KOPT-K1 (cell line): ENCODE results near the gene MAPK8.
"Not testable (repeated sequence)": the region's sequence is repeated elsewhere in the genome, so short reads cannot be mapped to it uniquely, and the experiment has no call there.

ENCODE experiments used
- H3K27ac ChIP-seq: fragments of 200-600 bp; sonication (generic); 2 replicates; pipeline ENCODE4 v1.5.1; 2016; ENCODE audit warnings: antibody characterized with exemption, mild to moderate bottlenecking, low read depth, low read length; ENCODE audit not compliant: poor library complexity, severe bottlenecking
- H3K36me3 ChIP-seq: fragments of 200-600 bp; sonication (generic); 2 replicates; pipeline ENCODE4 v1.5.1; 2017; ENCODE audit warnings: antibody characterized with exemption, mild to moderate bottlenecking, low read length, moderate library complexity; ENCODE audit not compliant: insufficient read depth
- H3K9me3 ChIP-seq: fragments of 200-600 bp; sonication (generic); 2 replicates; pipeline ENCODE4 v1.5.1; 2017; ENCODE audit warnings: antibody characterized with exemption, low read length, mild to moderate bottlenecking; ENCODE audit not compliant: insufficient read depth, poor library complexity, severe bottlenecking

The MAPK8 gene

DNA sequence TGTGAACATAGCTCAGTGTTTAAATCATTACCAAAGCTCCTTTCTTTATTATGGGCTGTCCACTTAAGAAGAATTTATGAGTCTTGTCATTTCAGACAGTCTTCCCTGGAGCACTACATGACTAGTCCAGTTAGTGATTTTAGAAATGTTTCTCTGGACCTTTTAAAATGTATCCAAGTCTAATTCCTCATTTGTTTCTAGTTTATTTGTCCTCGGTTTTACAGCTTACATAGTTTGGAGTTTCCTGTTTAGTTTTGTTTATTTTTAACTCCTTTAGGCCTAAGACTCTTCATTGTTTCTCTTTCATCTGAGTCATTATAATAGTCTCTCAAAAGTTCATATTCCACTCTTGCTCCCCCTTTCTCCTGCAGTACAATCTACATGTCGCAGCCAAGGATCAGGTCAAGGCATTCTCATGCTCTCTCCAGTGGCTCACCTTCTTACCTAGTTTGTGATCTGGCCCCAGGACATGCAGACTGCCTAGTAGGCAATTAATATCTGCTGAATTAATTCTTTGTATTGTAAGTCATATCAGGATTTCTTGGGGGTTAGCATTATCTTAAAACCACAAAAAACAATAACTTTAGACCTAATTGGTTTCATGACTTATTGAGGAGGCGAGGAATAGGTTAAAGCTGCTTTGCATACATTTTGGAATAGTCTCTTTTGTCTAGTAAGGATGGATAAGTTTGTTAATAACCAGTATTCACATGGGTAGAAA is 93.8 kb downstream of the MAPK8 start:
- Histone ChIP-seq H3K9me3 (no peaks in the 10 kb centered on the region), H3K27ac (no peak overlapping the region), H3K36me3 (0 out of 2 replicates have a peak, but pooled peaks cover 8% of the 10 kb centered on the region)

DNA sequence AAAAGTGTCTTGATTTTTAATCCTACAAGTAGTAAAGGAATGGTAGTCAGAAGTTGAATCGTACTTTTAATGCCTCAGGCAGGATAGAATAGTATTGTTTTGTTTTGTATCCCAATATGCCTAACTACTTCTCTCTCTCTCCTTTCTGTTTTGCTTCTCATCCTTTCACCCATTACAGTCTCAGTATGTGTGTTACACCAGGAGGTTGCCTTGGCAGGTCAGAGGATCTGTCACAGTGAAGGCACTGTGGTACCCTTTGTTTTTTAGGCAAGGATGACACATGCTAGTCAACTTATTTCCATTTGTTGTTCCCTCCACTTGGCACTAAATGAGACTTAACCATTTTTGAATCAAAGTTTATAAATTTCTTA is 94.4 kb downstream of the MAPK8 start:
- H3K36me3 ChIP-seq = peaks cover 12% of the 10 kb centered on the region; the same call in 1 of the 2 replicates
- no peaks in the 10 kb centered on the region for H3K9me3 ChIP-seq
- H3K27ac ChIP-seq = no peak overlapping the region

DNA sequence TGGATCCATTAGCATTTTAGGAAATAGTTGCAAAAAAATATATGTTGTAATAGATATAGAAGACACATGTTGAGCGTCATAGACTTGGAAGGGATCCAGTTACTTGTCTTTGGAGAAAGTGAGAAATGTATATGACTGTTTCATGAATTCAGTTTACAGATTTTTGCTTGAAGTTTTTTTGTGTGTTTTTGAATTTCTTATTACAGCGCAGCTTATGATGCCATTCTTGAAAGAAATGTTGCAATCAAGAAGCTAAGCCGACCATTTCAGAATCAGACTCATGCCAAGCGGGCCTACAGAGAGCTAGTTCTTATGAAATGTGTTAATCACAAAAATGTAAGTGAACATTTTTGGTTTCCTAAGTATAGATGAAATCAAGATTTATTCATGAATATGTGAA is 98.2 kb downstream of the MAPK8 start:
- Histone ChIP-seq H3K9me3 (no peaks in the 10 kb centered on the region), H3K27ac (no peak overlapping the region)

DNA sequence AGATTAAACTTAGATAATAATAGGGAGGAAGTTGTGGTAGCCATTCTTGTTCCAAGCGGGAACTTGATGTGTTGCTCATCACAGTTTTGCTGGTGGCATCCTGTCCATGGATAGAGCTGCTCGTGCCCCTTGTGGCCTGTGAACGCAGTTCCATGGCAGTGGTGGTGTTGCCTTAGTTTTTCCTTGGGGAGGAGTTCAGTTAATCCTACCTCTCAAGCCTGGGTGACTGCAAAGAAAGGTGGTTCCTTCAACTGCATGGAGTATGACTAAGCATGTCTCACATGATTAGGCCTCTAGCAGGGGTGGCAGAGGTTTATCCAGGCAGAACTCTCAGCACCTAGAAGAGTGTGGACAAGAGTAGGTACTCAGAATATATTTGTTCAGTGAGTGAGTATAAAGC is 99.7 kb downstream of the MAPK8 start:
- Histone ChIP-seq H3K27ac (no peak overlapping the region), H3K9me3 (no peaks in the 10 kb centered on the region), H3K36me3 (peaks cover 57% of the 10 kb centered on the region)

More for the DNA sequence above, 98.2 kb downstream of the MAPK8 start:
- H3K36me3 ChIP-seq = peaks cover 41% of the 10 kb centered on the region

DNA sequence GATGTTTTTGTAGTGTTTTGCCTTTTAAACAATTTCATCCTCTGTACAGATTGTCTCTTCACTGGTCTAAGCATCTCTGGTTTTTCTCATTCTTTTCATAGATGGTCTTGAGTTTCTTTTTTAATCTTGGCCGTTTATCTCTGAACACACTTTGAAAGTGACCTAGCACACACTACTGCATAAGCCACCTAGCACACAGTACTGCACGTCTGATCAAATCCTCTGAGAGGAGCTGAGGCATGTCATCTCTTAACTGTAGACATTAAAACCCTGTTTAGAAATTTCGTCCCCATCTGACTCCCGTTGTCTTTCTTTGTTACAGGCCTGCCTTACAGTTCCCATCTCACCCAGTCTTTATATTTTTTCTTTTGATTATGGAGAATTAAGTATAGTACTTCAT is 100.2 kb downstream of the MAPK8 start:
- H3K27ac ChIP-seq = no peak overlapping the region
- H3K9me3 ChIP-seq = peaks cover 3% of the 10 kb centered on the region
- peaks cover 62% of the 10 kb centered on the region for H3K36me3 ChIP-seq

DNA sequence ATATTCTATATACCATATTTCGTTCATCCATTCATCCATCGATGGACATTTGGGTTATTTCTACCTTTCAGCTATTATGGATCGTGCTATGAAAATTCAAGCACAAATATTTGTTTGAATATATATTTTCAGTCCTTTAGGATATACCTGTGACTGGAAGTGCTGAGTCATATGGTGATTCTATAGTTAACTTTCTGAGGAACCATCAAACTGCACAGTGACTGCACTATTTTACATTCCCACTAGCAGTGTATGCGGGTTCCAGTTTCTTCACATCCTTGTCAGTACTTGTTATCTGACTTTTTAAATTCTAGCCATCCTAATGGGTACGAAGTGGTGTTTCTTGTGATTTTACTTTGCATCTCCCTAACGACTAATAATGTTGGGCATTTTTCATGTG is 104.0 kb downstream of the MAPK8 start:
- peaks cover 72% of the 10 kb centered on the region for H3K36me3 ChIP-seq
- H3K27ac ChIP-seq = no peak overlapping the region
- peaks cover 17% of the 10 kb centered on the region for H3K9me3 ChIP-seq

DNA sequence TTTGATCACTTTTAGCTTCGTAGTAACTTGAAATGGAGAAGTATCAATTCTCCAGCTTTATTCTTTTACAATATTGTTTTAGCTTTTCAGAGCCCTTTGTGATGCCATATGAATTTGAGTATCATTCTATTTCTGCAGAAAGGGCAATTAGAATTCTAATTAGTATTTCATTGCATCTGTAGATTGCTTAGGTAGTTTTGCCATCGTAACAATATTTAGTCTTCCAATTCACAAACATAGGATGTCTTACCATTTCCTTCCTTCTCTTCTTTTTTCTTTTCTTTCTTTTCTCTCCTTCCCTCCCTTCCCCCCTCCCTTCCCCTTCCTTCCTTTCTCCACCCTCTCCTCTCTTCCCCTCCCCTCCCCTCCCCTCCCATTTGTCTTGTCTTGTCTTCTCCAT is 105.0 kb downstream of the MAPK8 start:
- Histone ChIP-seq H3K9me3 (peaks cover 17% of the 10 kb centered on the region), H3K36me3 (peaks cover 68% of the 10 kb centered on the region), H3K27ac (no peak overlapping the region)

DNA sequence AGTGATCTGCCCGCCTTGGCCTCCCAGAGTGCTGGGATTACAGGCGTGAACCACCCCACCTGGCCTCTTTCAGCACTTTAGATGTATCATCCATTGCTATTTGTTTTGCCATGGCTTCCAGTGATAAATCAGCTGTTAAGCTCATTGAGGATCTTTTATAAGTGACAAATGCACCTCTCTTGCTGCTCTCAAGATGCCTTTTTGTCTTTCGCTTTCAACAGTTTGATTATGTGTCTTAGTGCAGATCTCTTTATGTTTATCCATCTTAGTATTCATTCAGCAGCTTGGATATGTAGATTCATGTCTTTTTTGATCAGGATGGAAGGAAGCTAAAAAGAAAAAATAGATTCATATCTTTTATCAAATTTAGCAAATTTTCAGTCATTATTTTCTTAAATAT is 105.6 kb downstream of the MAPK8 start:
- Histone ChIP-seq H3K27ac (no peak overlapping the region), H3K9me3 (peaks cover 17% of the 10 kb centered on the region), H3K36me3 (peaks cover 66% of the 10 kb centered on the region)

DNA sequence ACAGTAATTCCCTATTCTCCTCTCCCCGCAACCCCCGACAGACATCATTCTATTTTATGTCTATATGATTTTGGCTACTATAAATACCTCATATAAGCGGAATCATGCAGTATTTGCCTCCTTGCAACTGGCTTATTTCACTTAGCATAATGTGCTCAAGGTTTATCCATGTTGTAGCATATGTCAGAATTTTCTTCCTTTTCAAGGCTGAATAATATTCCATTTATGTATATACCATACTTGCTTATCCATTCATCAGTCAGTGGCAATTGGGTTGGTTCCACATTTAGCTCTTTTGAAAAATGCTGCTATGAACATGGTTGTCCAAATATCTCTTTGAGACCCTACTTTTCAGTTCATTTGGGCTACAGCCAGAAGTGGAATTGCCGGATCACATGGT is 106.5 kb downstream of the MAPK8 start:
- Histone ChIP-seq H3K36me3 (peaks cover 62% of the 10 kb centered on the region), H3K9me3 (peaks cover 17% of the 10 kb centered on the region), H3K27ac (no peak overlapping the region)

DNA sequence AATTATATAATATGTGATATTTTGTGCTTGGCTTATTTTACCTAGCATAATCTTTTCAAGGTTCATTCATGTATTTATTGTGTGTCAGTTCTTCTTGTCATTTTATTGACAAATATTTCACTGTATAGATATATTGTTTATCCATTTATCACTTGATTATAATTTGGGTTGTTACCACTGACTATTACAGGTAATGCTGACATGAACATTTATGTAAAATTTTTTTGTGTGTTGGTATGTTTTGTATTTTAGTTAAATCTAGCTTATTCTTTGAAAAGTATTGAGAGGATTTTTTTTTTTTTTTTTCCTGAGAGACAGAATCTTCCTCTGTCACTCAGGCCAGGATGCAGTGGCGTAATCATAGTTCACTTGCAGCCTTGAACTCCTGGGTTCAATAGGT is 107.7 kb downstream of the MAPK8 start:
- H3K9me3 ChIP-seq = peaks cover 17% of the 10 kb centered on the region
- peaks cover 50% of the 10 kb centered on the region for H3K36me3 ChIP-seq
- no peak overlapping the region for H3K27ac ChIP-seq

DNA sequence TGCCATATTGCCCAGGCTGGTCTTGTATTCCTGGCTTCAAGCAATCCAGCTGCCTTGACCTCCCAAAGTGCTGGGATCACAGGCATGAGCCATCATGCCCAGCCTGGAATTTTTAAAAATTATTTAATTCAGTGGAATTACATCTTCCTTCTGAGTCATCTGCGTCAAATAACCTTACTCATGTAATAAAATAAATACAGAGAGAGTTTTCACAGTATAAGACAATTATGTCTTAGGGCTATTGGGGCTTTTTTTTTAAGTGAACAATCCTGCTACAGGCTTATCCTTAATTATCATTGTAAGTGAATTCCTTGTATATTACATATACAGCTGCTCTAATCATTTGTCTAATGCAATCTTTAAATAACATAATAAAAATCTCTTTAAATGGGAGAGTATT is 108.3 kb downstream of the MAPK8 start:
- Histone ChIP-seq H3K27ac (no peak overlapping the region), H3K9me3 (peaks cover 17% of the 10 kb centered on the region), H3K36me3 (peaks cover 44% of the 10 kb centered on the region)

DNA sequence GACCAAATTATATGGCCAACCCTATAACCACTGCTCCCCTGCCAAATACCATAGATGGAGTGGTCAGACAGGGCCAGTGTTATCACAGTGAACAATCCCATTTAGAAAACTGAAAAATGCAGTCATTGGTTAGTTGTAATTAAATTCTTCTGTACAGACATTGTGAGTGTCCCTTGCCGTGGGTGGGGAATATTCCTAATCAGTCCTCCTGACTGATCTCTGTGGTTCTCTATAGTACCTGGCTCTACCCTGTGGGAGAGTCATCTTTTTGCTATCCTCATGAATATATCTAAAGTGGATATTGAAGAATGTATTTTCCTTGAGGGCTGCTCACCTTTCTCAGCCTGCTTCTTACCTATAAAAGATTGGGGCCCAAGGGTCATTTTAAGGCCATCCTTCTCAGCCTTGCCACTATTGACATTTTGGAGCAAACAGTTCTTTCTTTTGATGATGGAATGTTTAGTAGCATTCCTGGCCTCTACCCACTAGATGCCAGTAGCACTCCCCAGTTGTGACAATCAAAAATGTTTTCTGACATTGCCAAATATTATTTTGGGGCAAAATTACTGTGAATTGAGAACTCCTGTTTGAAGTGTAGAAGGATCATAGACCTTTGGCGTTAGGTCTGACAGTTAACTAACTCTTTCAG is 110.2 kb downstream of the MAPK8 start:
- Histone ChIP-seq H3K36me3 (peaks cover 40% of the 10 kb centered on the region), H3K9me3 (peaks cover 14% of the 10 kb centered on the region), H3K27ac (no peak overlapping the region)

DNA sequence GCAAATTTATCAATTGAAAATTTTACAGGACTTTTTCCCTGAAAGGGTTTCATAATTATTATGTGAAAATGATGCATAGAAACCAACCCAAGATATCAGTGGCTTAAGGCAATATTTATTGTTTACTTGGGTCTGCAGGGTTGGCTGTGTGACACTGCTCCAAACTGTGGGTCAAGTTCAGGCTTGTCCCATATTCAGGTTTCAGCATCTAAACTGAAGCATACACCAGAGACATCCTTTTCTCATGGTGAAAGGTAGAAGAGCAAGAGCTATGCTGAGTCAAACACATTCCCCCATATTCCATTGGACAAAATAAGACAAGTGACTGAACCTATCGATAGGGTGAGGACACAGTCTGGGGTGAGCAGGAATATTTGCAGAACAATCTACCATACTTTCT is 110.9 kb downstream of the MAPK8 start:
- no peak overlapping the region for H3K27ac ChIP-seq
- peaks cover 7% of the 10 kb centered on the region for H3K9me3 ChIP-seq
- H3K36me3 ChIP-seq = peaks cover 34% of the 10 kb centered on the region

DNA sequence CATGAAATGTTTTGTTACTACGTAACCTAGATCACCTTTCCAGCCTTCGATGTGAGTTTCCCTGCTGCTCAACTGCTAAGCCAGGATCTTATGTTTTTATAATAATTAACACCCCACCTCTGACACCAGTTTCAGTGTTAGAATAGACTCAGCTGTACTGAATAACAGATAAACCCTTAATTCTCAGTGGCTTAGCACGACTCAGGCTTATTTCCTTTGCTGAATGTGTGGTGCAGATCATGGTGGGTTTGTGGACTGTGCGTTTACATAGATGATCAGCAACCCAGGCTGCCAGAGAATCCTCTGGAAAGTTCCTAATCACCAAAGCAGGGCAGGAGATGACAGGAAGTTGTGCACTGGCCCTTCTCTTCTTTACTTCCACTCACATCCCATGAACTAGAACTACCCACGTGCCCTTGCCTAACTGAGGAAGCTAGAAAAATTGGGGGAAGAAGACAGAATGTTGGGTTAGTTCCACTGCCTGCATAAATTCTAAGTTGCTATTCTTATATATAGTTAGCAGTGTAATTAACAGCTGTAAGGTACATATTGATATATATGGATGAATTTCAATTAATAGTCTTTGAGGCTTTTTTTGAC is 111.8 kb downstream of the MAPK8 start:
- no peak overlapping the region for H3K27ac ChIP-seq
- peaks cover 24% of the 10 kb centered on the region for H3K36me3 ChIP-seq
- no peaks in the 10 kb centered on the region for H3K9me3 ChIP-seq

DNA sequence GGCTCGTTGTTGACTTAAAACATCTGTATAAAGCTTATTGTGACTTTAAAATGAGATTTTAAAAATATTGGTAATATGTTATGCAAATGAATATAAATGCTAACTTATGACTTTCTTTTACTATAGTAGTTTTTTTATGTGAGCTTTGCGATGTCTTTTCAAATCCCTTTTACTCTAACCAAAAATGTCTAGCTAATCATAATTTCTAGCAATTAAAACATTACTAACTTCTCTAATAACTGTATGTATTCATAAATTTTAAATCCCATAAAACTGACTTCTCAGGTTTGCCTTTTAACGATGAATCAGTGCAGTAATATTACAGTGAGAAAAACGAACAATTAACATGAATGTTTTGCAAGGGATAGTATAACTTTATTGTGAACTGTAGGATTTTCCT is 113.2 kb downstream of the MAPK8 start:
- H3K9me3 ChIP-seq = no peaks in the 10 kb centered on the region
- H3K27ac ChIP-seq = no peak overlapping the region
- H3K36me3 ChIP-seq = peaks cover 24% of the 10 kb centered on the region

DNA sequence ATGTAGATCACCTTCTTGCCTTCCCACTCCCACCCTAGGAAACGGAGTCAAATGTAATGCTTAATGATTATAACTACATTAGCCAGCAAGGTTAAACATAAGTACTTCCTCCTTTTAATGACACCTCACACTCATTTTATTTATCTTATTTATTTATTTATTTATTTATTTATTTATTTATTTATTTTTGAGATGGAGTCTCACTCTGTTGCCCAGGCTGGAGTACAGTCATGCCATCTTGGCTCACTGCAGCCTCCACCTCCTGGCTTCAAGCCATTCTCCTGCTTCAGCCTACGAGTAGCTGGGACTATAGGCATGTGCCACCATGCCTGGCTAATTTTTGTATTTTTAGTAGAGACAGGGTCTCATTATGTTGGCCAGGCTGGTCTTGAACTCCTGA is 115.4 kb downstream of the MAPK8 start:
- not testable (repeated sequence) for H3K27ac ChIP-seq, H3K9me3 ChIP-seq
- peaks cover 27% of the 10 kb centered on the region for H3K36me3 ChIP-seq
